GM12801 (cell line): Measurements from ENCODE around the gene TRIM26.

Experiments used
- TF ChIP-seq, protein P1 (sequence below): IDR thresholded peaks from one replicate; pipeline ENCODE4 v1.5.1; 2011; ENCODE audit warnings: control low read depth; ENCODE audit not compliant: insufficient read length; ENCODE audit errors: extremely low read depth

TRIM26 gene

GRCh38 chr6:30144811-30145210, 68.4 kb downstream of the TRIM26 start:
- TF ChIP-seq, protein P1, sequence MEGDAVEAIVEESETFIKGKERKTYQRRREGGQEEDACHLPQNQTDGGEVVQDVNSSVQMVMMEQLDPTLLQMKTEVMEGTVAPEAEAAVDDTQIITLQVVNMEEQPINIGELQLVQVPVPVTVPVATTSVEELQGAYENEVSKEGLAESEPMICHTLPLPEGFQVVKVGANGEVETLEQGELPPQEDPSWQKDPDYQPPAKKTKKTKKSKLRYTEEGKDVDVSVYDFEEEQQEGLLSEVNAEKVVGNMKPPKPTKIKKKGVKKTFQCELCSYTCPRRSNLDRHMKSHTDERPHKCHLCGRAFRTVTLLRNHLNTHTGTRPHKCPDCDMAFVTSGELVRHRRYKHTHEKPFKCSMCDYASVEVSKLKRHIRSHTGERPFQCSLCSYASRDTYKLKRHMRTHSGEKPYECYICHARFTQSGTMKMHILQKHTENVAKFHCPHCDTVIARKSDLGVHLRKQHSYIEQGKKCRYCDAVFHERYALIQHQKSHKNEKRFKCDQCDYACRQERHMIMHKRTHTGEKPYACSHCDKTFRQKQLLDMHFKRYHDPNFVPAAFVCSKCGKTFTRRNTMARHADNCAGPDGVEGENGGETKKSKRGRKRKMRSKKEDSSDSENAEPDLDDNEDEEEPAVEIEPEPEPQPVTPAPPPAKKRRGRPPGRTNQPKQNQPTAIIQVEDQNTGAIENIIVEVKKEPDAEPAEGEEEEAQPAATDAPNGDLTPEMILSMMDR: no peak

GRCh38 chr6:30143780-30144179, 69.4 kb downstream of the TRIM26 start:
- TF ChIP-seq, protein P1: no peak

GRCh38 chr6:30142665-30143064, 70.5 kb downstream of the TRIM26 start:
- TF ChIP-seq, protein P1: no peak

GRCh38 chr6:30136570-30137286, 76.5 kb downstream of the TRIM26 start:
- TF ChIP-seq, protein P1: no peak

DNA sequence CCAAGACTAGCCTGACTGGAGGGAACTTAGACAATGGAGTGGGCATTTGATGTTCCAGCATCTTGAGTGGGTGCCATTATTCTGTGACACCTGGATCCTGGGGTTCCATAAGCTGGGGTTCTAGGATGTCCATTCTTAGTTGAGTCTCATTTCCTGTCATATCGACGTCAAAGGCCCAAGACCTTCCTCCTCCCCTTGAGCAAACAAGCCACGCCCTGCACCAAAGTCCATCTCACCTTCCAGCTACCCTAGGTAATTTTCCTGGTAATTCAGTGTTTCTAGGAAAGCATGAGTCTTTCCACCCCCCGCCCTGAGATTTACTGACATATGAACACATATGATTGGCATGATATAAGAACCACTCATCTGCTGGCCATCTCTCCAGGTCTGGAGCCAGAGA, 77.4 kb downstream of the TRIM26 start, which contains the start of gene TRIM40:
TRIM40 (plus strand) TSS at position 384 of the 400 bp plus-strand sequence. CDS start 897 bp downstream, outside the sequence.
- TF ChIP-seq, protein P1: no peak

DNA sequence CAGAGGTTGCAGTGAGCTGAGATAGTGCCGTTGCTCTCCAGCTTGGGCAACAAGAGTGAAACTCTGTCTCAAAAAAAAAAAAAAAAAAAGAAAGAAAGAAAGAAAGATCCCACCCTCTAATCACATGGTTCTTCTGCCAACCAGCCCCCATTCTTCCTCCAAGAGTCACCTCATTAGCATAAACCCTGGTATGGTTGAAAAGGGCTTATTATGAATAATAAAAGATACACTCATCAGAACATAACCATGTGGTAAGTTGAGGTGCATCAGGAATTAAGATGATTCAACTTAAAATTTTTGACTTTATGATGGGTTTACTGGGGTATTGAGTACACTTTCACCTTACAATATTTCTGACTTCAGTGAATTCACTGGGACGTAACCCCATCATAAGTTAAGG, 78.1 kb downstream of the TRIM26 start:
- TF ChIP-seq, protein P1: no peak
